Liver (tissue), 9 donors: ENCODE data around the gene CCDC60. TPM values are rescaled to one million over a fixed set of nuclear protein-coding genes. Genes with fewer than 3 reads are reported as not detected.

ENCODE experiments used
- DNase-seq: peaks from one replicate; pipeline ENCODE4 v3.0.0-alpha.2; 2017; ENCODE audit warnings: low spot score
- H3K27ac ChIP-seq, 2 donors: one replicate each; pipeline ENCODE4 v1.7.0; 2013; ENCODE audit warnings: inconsistent platforms in 2 of 2, low read length in 2 of 2, control low read depth in 1 of 2, low read depth in 1 of 2, mild to moderate bottlenecking in 1 of 2
- H3K27me3 ChIP-seq, 4 donors: one replicate each; pipeline versions ENCODE4 v1.6.1 to v1.7.0; 2013; ENCODE audit warnings: low read length in 3 of 4, inconsistent platforms in 1 of 4, mild to moderate bottlenecking in 1 of 4, moderate library complexity in 1 of 4; ENCODE audit not compliant: control insufficient read depth in 4 of 4, insufficient read depth in 4 of 4
- H3K36me3 ChIP-seq, 4 donors: one replicate each; pipeline versions ENCODE4 v1.6.1 to v1.7.0; 2013; ENCODE audit warnings: low read length in 3 of 4, mild to moderate bottlenecking in 3 of 4, low read depth in 1 of 4, moderate library complexity in 1 of 4; ENCODE audit not compliant: control insufficient read depth in 4 of 4, insufficient read depth in 3 of 4
- H3K4me1 ChIP-seq, 4 donors: one replicate each; pipeline versions ENCODE4 v1.6.1 to v1.7.0; 2013; ENCODE audit warnings: low read length in 3 of 4, mild to moderate bottlenecking in 3 of 4, moderate library complexity in 1 of 4; ENCODE audit not compliant: control insufficient read depth in 4 of 4, insufficient read depth in 4 of 4
- H3K4me3 ChIP-seq, 3 donors: one replicate each; pipeline versions ENCODE4 v1.6.1 to v1.7.0; 2013; ENCODE audit warnings: low read length in 3 of 3, control low read depth in 1 of 3, low read depth in 1 of 3, mild to moderate bottlenecking in 1 of 3
- H3K9ac ChIP-seq, 2 donors: one replicate each; pipeline ENCODE4 v1.7.0; 2013; ENCODE audit warnings: low read length in 2 of 2, mild to moderate bottlenecking in 2 of 2, moderate library complexity in 2 of 2, control low read depth in 1 of 2, low read depth in 1 of 2
- H3K9me3 ChIP-seq, 4 donors: one replicate each; pipeline versions ENCODE4 v1.6.1 to v1.7.0; 2013; ENCODE audit warnings: low read length in 3 of 4; ENCODE audit not compliant: control insufficient read depth in 4 of 4
- ATF3 ChIP-seq: IDR thresholded peaks from 2 replicates; pipeline ENCODE4 v1.6.1; 2016; ENCODE audit warnings: antibody characterized with exemption
- CTCF ChIP-seq: fragments of 150-350 bp; IDR thresholded peaks from 2 replicates; pipeline ENCODE4 v1.5.1; 2017; ENCODE audit warnings: improper control_type of control experiment, low read depth, low read length; ENCODE audit not compliant: missing input control
- EGR1 ChIP-seq, 2 donors: IDR thresholded peaks; 2 replicates each; pipeline ENCODE4 v1.6.1; 2016 to 2018; ENCODE audit warnings: antibody characterized with exemption in 2 of 2, low read depth in 2 of 2
- FOXA1 ChIP-seq: IDR thresholded peaks from 2 replicates; pipeline ENCODE4 v1.6.1; 2016; ENCODE audit warnings: antibody characterized with exemption
- FOXA2 ChIP-seq: IDR thresholded peaks from 2 replicates; pipeline ENCODE4 v1.6.1; 2016; ENCODE audit warnings: antibody characterized with exemption
- GABPA ChIP-seq, 2 donors: IDR thresholded peaks in 1 of 2; conservative IDR thresholded peaks in 1 of 2; 2 replicates each; pipeline ENCODE4 v1.6.1; 2016; ENCODE audit warnings: antibody characterized with exemption in 2 of 2, mild to moderate bottlenecking in 1 of 2, moderate library complexity in 1 of 2
- HNF4A ChIP-seq, 2 donors: conservative IDR thresholded peaks; 2 replicates each; pipeline ENCODE4 v1.6.1; 2016; ENCODE audit warnings: antibody characterized with exemption in 2 of 2, mild to moderate bottlenecking in 2 of 2
- HNF4G ChIP-seq: IDR thresholded peaks from 2 replicates; pipeline ENCODE4 v1.6.1; 2016; ENCODE audit warnings: antibody characterized with exemption
- JUND ChIP-seq, 2 donors: IDR thresholded peaks; 2 replicates each; pipeline ENCODE4 v1.6.1; 2016; ENCODE audit warnings: antibody characterized with exemption in 2 of 2
- MAX ChIP-seq: IDR thresholded peaks from 2 replicates; pipeline ENCODE4 v1.6.1; 2016; ENCODE audit warnings: antibody characterized with exemption
- NR2F2 ChIP-seq: IDR thresholded peaks from 2 replicates; pipeline ENCODE4 v1.6.1; 2016; ENCODE audit warnings: antibody characterized with exemption
- RAD21 ChIP-seq, 2 donors: IDR thresholded peaks; 2 replicates each; pipeline ENCODE4 v1.6.1; 2016; ENCODE audit warnings: antibody characterized with exemption in 2 of 2, mild to moderate bottlenecking in 2 of 2
- REST ChIP-seq: IDR thresholded peaks from 2 replicates; pipeline ENCODE4 v1.6.1; 2016; ENCODE audit warnings: antibody characterized with exemption, mild to moderate bottlenecking
- RXRA ChIP-seq, 2 donors: IDR thresholded peaks; 2 replicates each; pipeline ENCODE4 v1.6.1; 2017 to 2018; ENCODE audit warnings: antibody characterized with exemption in 2 of 2, mild to moderate bottlenecking in 1 of 2
- SP1 ChIP-seq: IDR thresholded peaks from 2 replicates; pipeline ENCODE4 v1.6.1; 2018; ENCODE audit warnings: antibody characterized with exemption, mild to moderate bottlenecking
- TAF1 ChIP-seq: conservative IDR thresholded peaks from 2 replicates; pipeline ENCODE4 v1.6.1; 2016; ENCODE audit warnings: antibody characterized with exemption, mild to moderate bottlenecking
- YY1 ChIP-seq: IDR thresholded peaks from 2 replicates; pipeline ENCODE4 v1.6.1; 2016; ENCODE audit warnings: antibody characterized with exemption, mild to moderate bottlenecking
- ZBTB33 ChIP-seq: IDR thresholded peaks from 2 replicates; pipeline ENCODE4 v1.6.1; 2016; ENCODE audit warnings: antibody characterized with exemption
- WGBS: extraction: QIAGEN DNeasy Blood & Tissue Kit; methylation state at CpG from one replicate; pipeline ENCODE4 v1.1.7; 2013; 5-methylcytosine and 5-hydroxymethylcytosine counted together
- polyA plus RNA-seq, 2 donors: library from polyadenylated mRNA; stranded (reverse) in 1 of 2; unstranded in 1 of 2; fragments of 200-250 nt in 1 of 2; fragments of >200 nt in 1 of 2; fragmentation: Nextera tagmentation in 1 of 2; extraction: Ambion mirVana in 1 of 2; gene quantifications; one replicate each; pipeline versions ENCODE4 v1.2.1 to v1.2.3, GENCODE V29; 2013 to 2015
- total RNA-seq, 2 donors: library from RNA; depleted of rRNA; stranded (reverse); fragments of >200 nt; gene quantifications; one replicate each; pipeline ENCODE4 v1.2.3, GENCODE V29; 2014
- donor health status: healthy.
- donor health status: healthy.
- donor health status: healthy.
- donor health status: healthy.
- donor health status: healthy.

The CCDC60 gene
- total and polyA plus RNA-seq, 4 donors = not detected

GRCh38 chr12:119501052-119501451, 166.5 kb downstream of the CCDC60 start:
- TF ChIP-seq FOXA1 (no peak), HNF4G (no peak), ATF3 (no peak), ZBTB33 (no peak), RAD21 (IDR thresholded peaks at IDR 0.05) (no peak), HNF4A (conservative IDR thresholded peaks at IDR 0.05) (no peak), NR2F2 (no peak), FOXA2 (no peak), MAX (no peak), SP1 (no peak), YY1 (no peak), CTCF (no peak), RXRA (IDR thresholded peaks at IDR 0.05) (no peak), JUND (IDR thresholded peaks at IDR 0.05) (no peak), REST (no peak), TAF1 (no peak), GABPA (IDR thresholded peaks at IDR 0.05 in 1 of 2, conservative IDR thresholded peaks at IDR 0.05 in 1 of 2) (no peak), EGR1 (IDR thresholded peaks at IDR 0.05; ENCODE audit: low read depth in 2 of 2) (no peak)
- 69% methylated on average over 2 of the region's 2 CpGs for WGBS
- Histone ChIP-seq H3K4me1 (no peaks in the 10 kb centered on the region), H3K4me3 (no peak overlapping the region), H3K9me3 (no peaks in the 10 kb centered on the region), H3K27ac (no peak overlapping the region), H3K27me3 (peaks cover 0 to 5% (median 2%) of the 10 kb centered on the region in 4 donors), H3K36me3 (no peaks in the 10 kb centered on the region), H3K9ac (no peak overlapping the region)
- DNase-seq = no peak
